Neural cell (in vitro differentiated cells): ENCODE data around the gene ERFL.

Source experiments
- EP300 ChIP-seq: fragments of 450-650 bp; conservative IDR thresholded peaks from 2 replicates; pipeline ENCODE4 v1.6.1; 2014; ENCODE audit warnings: antibody characterized with exemption, mild to moderate bottlenecking, moderate library complexity; ENCODE audit not compliant: poor library complexity, severe bottlenecking
- EZH2 ChIP-seq: fragments of 200-600, 300-800 bp; shearing (Covaris generic), sonication (generic); IDR thresholded peaks from 2 replicates; pipeline ENCODE4 v1.6.1; 2014; ENCODE audit warnings: antibody characterized with exemption, low read length, borderline replicate concordance, mild to moderate bottlenecking; ENCODE audit not compliant: insufficient read depth, poor library complexity, severe bottlenecking
- MXI1 ChIP-seq: fragments of 450-650 bp; conservative IDR thresholded peaks from 2 replicates; pipeline ENCODE4 v1.6.1; 2014; ENCODE audit warnings: antibody characterized with exemption, mild to moderate bottlenecking; ENCODE audit not compliant: poor library complexity, severe bottlenecking
- POLR2AphosphoS5 ChIP-seq: IDR thresholded peaks from 2 replicates; pipeline ENCODE4 v1.6.1; 2012
- RAD21 ChIP-seq: fragments of 450-650 bp; conservative IDR thresholded peaks from 2 replicates; pipeline ENCODE4 v1.6.1; 2014; ENCODE audit warnings: antibody characterized with exemption, mild to moderate bottlenecking, moderate library complexity
- SMC3 ChIP-seq: fragments of 450-650 bp; conservative IDR thresholded peaks from 2 replicates; pipeline ENCODE4 v1.6.1; 2014; ENCODE audit warnings: antibody characterized with exemption, mild to moderate bottlenecking, moderate library complexity; ENCODE audit not compliant: poor library complexity
- TAF1 ChIP-seq: IDR thresholded peaks from 2 replicates; pipeline ENCODE4 v1.6.1; 2012; ENCODE audit warnings: low read depth
- TF ChIP-seq, protein P1 (sequence below): fragments of 450-650 bp; IDR thresholded peaks from 2 replicates; pipeline ENCODE4 v1.5.1; 2014; ENCODE audit warnings: antibody characterized with exemption, mild to moderate bottlenecking, moderate library complexity; ENCODE audit not compliant: poor library complexity, severe bottlenecking
- TF ChIP-seq, protein P2 (sequence below): IDR thresholded peaks from 2 replicates; pipeline ENCODE4 v1.6.1; 2012; ENCODE audit warnings: borderline replicate concordance

DNA sequence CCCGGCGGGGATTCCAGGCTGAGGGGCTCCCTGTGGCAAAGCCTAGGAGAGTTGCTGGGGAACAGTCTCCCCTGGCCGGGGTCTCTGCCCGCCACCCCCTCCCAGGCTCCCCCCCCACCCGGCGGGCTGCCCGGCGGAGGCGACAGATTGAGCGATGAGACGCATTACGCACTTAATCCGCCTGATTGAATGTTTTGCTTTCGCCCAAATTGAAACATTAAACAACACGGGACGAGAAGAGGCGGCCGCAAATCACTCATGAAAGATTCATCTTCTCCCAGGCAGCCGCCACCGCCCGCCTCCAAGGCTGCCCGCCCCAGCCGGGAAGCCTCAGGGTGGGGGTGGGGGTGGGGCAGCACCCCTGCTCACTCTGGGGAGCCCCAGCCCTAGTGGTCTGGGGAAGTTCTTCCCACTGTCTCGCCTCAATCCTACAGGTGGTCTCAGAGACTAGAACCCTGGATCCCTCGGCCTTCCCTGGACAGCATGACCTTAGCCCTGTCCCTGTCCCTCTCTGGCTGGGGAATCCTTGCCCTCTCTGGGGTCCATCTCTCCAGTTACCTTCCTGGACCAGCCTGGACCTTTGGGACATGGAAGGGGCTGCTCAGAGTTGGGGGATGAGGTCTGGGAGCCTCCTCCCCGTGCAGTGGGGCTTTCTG is 7.6 kb upstream of the ERFL start:
- TF ChIP-seq, protein P1, sequence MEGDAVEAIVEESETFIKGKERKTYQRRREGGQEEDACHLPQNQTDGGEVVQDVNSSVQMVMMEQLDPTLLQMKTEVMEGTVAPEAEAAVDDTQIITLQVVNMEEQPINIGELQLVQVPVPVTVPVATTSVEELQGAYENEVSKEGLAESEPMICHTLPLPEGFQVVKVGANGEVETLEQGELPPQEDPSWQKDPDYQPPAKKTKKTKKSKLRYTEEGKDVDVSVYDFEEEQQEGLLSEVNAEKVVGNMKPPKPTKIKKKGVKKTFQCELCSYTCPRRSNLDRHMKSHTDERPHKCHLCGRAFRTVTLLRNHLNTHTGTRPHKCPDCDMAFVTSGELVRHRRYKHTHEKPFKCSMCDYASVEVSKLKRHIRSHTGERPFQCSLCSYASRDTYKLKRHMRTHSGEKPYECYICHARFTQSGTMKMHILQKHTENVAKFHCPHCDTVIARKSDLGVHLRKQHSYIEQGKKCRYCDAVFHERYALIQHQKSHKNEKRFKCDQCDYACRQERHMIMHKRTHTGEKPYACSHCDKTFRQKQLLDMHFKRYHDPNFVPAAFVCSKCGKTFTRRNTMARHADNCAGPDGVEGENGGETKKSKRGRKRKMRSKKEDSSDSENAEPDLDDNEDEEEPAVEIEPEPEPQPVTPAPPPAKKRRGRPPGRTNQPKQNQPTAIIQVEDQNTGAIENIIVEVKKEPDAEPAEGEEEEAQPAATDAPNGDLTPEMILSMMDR = no peak
- TF ChIP-seq EP300 (no peak), EZH2 (no peak), SMC3 (no peak), POLR2AphosphoS5 (no peak), MXI1 (no peak), TAF1 (no peak), RAD21 (no peak)
- TF ChIP-seq, protein P2, sequence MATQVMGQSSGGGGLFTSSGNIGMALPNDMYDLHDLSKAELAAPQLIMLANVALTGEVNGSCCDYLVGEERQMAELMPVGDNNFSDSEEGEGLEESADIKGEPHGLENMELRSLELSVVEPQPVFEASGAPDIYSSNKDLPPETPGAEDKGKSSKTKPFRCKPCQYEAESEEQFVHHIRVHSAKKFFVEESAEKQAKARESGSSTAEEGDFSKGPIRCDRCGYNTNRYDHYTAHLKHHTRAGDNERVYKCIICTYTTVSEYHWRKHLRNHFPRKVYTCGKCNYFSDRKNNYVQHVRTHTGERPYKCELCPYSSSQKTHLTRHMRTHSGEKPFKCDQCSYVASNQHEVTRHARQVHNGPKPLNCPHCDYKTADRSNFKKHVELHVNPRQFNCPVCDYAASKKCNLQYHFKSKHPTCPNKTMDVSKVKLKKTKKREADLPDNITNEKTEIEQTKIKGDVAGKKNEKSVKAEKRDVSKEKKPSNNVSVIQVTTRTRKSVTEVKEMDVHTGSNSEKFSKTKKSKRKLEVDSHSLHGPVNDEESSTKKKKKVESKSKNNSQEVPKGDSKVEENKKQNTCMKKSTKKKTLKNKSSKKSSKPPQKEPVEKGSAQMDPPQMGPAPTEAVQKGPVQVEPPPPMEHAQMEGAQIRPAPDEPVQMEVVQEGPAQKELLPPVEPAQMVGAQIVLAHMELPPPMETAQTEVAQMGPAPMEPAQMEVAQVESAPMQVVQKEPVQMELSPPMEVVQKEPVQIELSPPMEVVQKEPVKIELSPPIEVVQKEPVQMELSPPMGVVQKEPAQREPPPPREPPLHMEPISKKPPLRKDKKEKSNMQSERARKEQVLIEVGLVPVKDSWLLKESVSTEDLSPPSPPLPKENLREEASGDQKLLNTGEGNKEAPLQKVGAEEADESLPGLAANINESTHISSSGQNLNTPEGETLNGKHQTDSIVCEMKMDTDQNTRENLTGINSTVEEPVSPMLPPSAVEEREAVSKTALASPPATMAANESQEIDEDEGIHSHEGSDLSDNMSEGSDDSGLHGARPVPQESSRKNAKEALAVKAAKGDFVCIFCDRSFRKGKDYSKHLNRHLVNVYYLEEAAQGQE = no peak
